Measurements from ENCODE around the gene XPO4.
"Not testable (repeated sequence)": the region's sequence is repeated elsewhere in the genome, so short reads cannot be mapped to it uniquely, and the experiment has no call there.

XPO4 gene

GRCh38 chr13:20902438-20903163 lies at the start of gene XPO4:
Gene XPO4 (minus strand): TSS chr13:20902746. CDS start chr13:20902738, 8 bp downstream.
- peak; percentile 80 for DNase-seq (ENCODE audit: low read depth, low spot score)

GRCh38 chr13:20948001-20948400 lies 45.5 kb upstream of the XPO4 start:
- DNase-seq (ENCODE audit: low read depth, low spot score) = not testable (repeated sequence)

GRCh38 chr13:20945952-20946383 lies 43.4 kb upstream of the XPO4 start:
- DNase-seq (ENCODE audit: low read depth, low spot score) = peak; percentile 49

GRCh38 chr13:20942938-20943559 lies 40.5 kb upstream of the XPO4 start:
- no peak for DNase-seq (ENCODE audit: low read depth, low spot score)

GRCh38 chr13:20940511-20940910 lies 38.0 kb upstream of the XPO4 start:
- not testable (repeated sequence) for DNase-seq (ENCODE audit: low read depth, low spot score)

GRCh38 chr13:20940083-20940482 lies 37.5 kb upstream of the XPO4 start:
- DNase-seq (ENCODE audit: low read depth, low spot score) = no peak

- peak; percentile 39 for DNase-seq (ENCODE audit: low read depth, low spot score)
Observed at GRCh38 chr13:20939662-20940061, 37.1 kb upstream of the XPO4 start.

- DNase-seq (ENCODE audit: low read depth, low spot score) = no peak
Observed at GRCh38 chr13:20938302-20938701, 35.8 kb upstream of the XPO4 start.

- DNase-seq (ENCODE audit: low read depth, low spot score) = no peak
Observed at GRCh38 chr13:20927596-20928257, 25.2 kb upstream of the XPO4 start.

- not testable (repeated sequence) for DNase-seq (ENCODE audit: low read depth, low spot score)
Observed at GRCh38 chr13:20925395-20925790, 22.8 kb upstream of the XPO4 start.

GRCh38 chr13:20924758-20925394 lies 22.3 kb upstream of the XPO4 start:
- DNase-seq (ENCODE audit: low read depth, low spot score) = peak; percentile 63

GRCh38 chr13:20923272-20923671 lies 20.7 kb upstream of the XPO4 start:
- no peak for DNase-seq (ENCODE audit: low read depth, low spot score)

- no peak for DNase-seq (ENCODE audit: low read depth, low spot score)
Observed at GRCh38 chr13:20921572-20921971, 19.0 kb upstream of the XPO4 start.

- DNase-seq (ENCODE audit: low read depth, low spot score) = not testable (repeated sequence)
Observed at GRCh38 chr13:20915676-20916075, 13.1 kb upstream of the XPO4 start.

- peak; percentile 37 for DNase-seq (ENCODE audit: low read depth, low spot score)
Observed at GRCh38 chr13:20911037-20911436, 8.5 kb upstream of the XPO4 start.

- DNase-seq (ENCODE audit: low read depth, low spot score) = no peak
Observed at GRCh38 chr13:20908714-20909497, 6.4 kb upstream of the XPO4 start.

GRCh38 chr13:20904908-20905307 lies 2.4 kb upstream of the XPO4 start:
- DNase-seq (ENCODE audit: low read depth, low spot score) = no peak

- DNase-seq (ENCODE audit: low read depth, low spot score) = no peak
Observed at GRCh38 chr13:20903164-20903475, 574 bp upstream of the XPO4 start.

- peak; percentile 71 for DNase-seq (ENCODE audit: low read depth, low spot score)
Observed at GRCh38 chr13:20901668-20902437, 693 bp downstream of the XPO4 start.

- no peak for DNase-seq (ENCODE audit: low read depth, low spot score)
Observed at GRCh38 chr13:20894245-20894644, 8.3 kb downstream of the XPO4 start.

- no peak for DNase-seq (ENCODE audit: low read depth, low spot score)
Observed at GRCh38 chr13:20891768-20892167, 10.8 kb downstream of the XPO4 start.

Measured in ELF-1 (cell line).